ES-I3 (cell line): Measurements from ENCODE around the gene MINDY4B.
"Not testable (repeated sequence)": the region's sequence is repeated elsewhere in the genome, so short reads cannot be mapped to it uniquely, and the experiment has no call there.

ENCODE experiments used
- H3K36me3 ChIP-seq: 2 replicates; pipeline ENCODE4 v1.6.1; 2013; ENCODE audit warnings: mild to moderate bottlenecking, low read length, control low read depth, moderate library complexity; ENCODE audit not compliant: insufficient read depth
- H3K4me1 ChIP-seq: 2 replicates; pipeline ENCODE4 v1.6.1; 2013; ENCODE audit warnings: mild to moderate bottlenecking, control low read depth, low read length; ENCODE audit not compliant: insufficient read depth
- H3K9ac ChIP-seq: 2 replicates; pipeline ENCODE4 v1.6.1; 2013; ENCODE audit warnings: low read depth, mild to moderate bottlenecking, low read length, moderate library complexity
- H3K9me3 ChIP-seq: 2 replicates; pipeline ENCODE4 v1.6.1; 2013; ENCODE audit warnings: mild to moderate bottlenecking, low read length, moderate library complexity; ENCODE audit not compliant: control insufficient read depth, insufficient read depth

MINDY4B gene

GRCh38 chr3:150878996-150879575, 26.2 kb downstream of the MINDY4B start:
- no peaks in the 10 kb centered on the region for H3K9me3 ChIP-seq
- H3K4me1 ChIP-seq = peaks cover 3% of the 10 kb centered on the region; the same call in 1 of the 2 replicates
- no peaks in the 10 kb centered on the region for H3K36me3 ChIP-seq
- H3K9ac ChIP-seq = no peak overlapping the region

- H3K4me1 ChIP-seq = no peaks in the 10 kb centered on the region
- no peaks in the 10 kb centered on the region for H3K9me3 ChIP-seq
- H3K36me3 ChIP-seq = no peaks in the 10 kb centered on the region
- H3K9ac ChIP-seq = no peak overlapping the region
Measured at GRCh38 chr3:150878290-150878689, 26.9 kb downstream of the MINDY4B start.

DNA sequence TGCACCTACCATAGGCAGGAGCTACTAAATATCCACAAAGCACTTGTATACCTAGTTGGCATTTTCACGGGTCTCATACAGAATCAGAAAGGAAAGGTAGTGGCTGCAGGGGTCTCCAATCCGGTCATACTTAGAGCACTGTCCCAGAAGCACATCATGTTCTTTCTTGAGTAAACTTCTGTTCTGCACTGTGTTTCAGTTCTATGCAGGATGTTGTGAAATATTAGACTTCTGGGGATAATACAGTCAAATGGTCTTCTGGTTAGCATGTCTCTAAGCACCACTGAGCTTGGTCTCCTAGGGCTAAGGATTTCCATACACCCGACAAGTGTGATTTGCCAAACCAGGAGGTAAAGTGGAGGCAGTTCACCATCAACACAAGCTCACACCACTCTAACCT, 27.9 kb downstream of the MINDY4B start:
- H3K4me1 ChIP-seq = no peaks in the 10 kb centered on the region
- no peaks in the 10 kb centered on the region for H3K36me3 ChIP-seq
- no peak overlapping the region for H3K9ac ChIP-seq
- no peaks in the 10 kb centered on the region for H3K9me3 ChIP-seq

DNA sequence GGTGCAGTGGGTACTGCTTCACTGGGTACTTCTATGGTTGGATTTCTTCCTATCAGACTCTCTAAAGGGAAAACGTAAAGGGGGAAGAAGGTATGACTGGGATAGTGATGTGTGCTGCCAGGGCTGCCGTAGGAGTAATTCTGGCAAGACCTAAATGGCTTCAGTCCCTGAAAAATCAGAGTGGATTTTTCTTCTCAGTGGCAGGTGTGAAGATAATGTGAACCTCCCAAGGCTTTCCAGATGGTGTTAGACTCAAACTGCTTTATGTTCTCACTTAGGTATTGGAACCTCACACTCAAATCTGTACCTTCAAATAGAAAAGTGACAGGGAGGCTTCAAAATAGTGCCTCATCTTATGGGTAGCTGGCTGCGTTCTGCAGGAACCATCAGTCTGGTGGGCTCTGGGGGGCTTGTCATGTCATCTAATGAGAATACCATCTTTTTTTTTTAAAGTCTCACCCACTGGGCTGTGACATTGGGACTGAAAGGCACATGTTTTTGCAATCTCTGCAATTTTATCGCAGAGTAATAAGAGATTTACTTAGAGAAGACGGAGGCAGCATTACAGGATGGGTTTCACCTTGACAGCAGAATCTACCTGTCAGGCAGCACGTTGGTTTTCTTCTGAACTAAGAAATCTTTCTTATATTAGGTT, 28.5 kb downstream of the MINDY4B start:
- H3K4me1 ChIP-seq = no peaks in the 10 kb centered on the region
- no peaks in the 10 kb centered on the region for H3K36me3 ChIP-seq
- H3K9me3 ChIP-seq = no peaks in the 10 kb centered on the region
- H3K9ac ChIP-seq = no peak overlapping the region

GRCh38 chr3:150875548-150875947, 29.7 kb downstream of the MINDY4B start:
- Histone ChIP-seq H3K4me1 (no peaks in the 10 kb centered on the region; the same call in 1 of the 2 replicates), H3K9me3 (no peaks in the 10 kb centered on the region)

GRCh38 chr3:150874666-150875219, 30.5 kb downstream of the MINDY4B start:
- no peak overlapping the region for H3K9ac ChIP-seq
- no peaks in the 10 kb centered on the region for H3K36me3 ChIP-seq
- H3K4me1 ChIP-seq = no peaks in the 10 kb centered on the region; the same call in 1 of the 2 replicates
- H3K9me3 ChIP-seq = no peaks in the 10 kb centered on the region

More at GRCh38 chr3:150875548-150875947, 29.7 kb downstream of the MINDY4B start:
- no peaks in the 10 kb centered on the region for H3K36me3 ChIP-seq
- no peak overlapping the region for H3K9ac ChIP-seq

DNA sequence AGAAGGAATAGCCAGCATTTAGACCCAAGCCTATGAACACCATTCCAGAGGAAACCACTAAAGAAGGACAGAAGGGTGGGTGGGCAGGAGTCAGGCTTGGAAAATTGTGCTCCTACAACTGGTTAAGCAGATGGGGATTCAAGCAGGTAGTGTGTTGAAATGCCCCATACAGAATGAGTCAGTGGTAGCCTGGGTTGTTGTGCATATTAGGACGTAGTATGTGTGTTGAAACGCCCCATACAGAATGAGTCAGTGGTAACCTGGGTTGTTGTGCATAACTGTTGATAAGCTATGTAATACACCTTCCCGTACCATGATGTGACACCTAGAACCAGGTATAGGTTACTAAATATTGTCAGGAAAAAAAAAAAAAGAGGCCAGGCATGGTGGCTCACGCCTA, 34.0 kb downstream of the MINDY4B start:
- no peaks in the 10 kb centered on the region; the same call in 1 of the 2 replicates for H3K4me1 ChIP-seq
- H3K9ac ChIP-seq = no peak overlapping the region
- no peaks in the 10 kb centered on the region for H3K9me3 ChIP-seq
- no peaks in the 10 kb centered on the region for H3K36me3 ChIP-seq

DNA sequence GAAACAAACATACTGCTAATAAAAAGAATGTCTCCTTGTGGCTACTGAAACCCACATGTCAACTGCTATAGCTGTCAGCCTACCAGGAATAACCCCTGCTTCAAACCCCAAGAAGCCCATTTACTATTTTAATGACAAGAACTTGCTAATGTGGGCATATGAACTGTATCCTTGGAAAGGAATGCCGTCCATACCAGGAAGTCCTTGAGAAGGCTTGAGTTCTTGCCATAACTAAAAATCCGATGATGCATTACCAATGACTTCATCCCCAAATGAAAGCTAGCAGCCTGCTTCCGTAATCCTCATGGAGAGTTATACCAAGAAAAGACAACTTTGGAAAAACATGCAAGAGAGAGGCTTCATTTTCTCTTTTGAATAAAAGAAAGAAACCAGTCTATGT, 34.8 kb downstream of the MINDY4B start:
- Histone ChIP-seq H3K9ac (no peak overlapping the region), H3K9me3 (no peaks in the 10 kb centered on the region), H3K4me1 (no peaks in the 10 kb centered on the region; the same call in 1 of the 2 replicates), H3K36me3 (no peaks in the 10 kb centered on the region)

DNA sequence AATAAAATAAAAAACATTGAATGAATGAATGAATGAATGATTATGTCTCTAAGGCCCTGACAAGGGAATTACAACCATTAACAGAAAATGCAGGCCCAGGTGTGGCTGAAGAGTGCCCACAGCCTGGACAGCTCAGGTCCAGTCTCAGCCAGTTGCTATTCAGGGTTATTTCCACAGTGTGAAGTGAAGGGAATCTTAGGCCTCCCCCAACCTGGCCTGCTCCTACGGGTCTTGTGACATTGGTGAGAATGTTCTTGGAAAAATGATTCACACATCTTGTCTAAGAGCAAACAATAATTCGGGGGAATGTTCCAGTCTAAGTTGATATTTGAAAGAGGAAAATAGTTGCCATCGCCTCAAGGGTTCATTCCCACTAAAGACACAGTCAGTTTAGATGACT, 37.0 kb downstream of the MINDY4B start:
- H3K9me3 ChIP-seq = no peaks in the 10 kb centered on the region
- no peaks in the 10 kb centered on the region; the same call in 1 of the 2 replicates for H3K4me1 ChIP-seq
- no peaks in the 10 kb centered on the region for H3K36me3 ChIP-seq
- no peak overlapping the region for H3K9ac ChIP-seq

DNA sequence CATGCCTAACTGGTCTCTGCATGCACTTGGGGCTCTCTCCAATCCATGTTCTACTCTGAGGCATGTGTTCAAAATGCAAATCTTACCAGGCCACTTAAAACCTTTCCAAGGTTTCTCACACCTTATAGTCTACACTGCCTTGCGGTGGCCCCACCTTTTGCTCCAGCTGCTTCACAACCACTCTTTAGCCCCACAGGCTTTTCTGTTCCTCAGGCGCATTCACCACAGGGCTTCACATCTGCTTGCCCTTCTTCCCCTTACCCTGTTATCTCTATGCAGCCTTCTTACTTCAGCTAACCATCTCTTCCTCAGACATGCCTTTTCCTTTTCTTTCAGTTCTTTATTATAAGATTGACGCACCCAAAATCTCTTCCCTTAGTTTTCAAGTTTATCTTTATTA, 37.8 kb downstream of the MINDY4B start:
- Histone ChIP-seq H3K9ac (no peak overlapping the region), H3K36me3 (no peaks in the 10 kb centered on the region), H3K4me1 (no peaks in the 10 kb centered on the region; the same call in 1 of the 2 replicates), H3K9me3 (no peaks in the 10 kb centered on the region)

DNA sequence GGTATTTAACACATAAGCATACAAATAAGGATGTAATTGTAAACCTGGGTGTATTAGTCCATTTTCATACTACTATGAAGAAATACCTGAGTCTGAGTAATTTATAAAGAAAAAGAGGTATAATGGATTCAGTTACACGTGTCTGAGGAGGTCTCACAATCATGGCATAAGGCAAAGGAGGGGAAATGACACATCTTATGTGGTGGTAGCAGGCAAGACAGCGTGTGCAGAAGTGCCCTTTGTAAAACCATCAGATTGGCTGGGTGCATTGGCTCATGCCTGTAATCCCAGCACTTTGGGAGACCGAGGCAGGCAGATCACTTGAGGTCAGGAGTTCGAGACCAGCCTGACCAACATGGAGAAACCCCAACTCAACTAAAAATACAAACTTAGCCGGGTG, 41.3 kb downstream of the MINDY4B start:
- not testable (repeated sequence) for H3K36me3 ChIP-seq, H3K9me3 ChIP-seq, H3K4me1 ChIP-seq, H3K9ac ChIP-seq

DNA sequence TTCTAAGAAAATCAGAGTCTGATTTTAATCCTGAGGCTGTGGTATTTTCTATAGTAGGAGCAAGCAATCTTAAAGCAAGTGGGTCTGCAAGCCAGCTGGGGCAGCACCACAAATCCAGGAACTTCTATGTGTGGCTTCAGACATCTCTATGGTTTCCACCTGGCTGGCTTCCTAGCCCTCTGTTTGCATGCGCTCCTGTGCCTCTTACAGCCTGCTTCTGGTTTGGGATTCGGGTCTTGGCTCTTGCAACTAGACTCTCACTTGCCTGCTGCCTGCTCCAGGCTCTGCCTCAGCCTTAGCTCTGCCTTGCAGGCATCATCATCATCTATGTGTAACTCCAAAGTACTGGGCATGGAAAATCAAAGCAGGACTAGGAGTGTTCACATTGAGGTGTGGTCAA, 43.4 kb downstream of the MINDY4B start:
- Histone ChIP-seq H3K9ac (no peak overlapping the region), H3K9me3 (no peaks in the 10 kb centered on the region), H3K36me3 (no peaks in the 10 kb centered on the region), H3K4me1 (no peaks in the 10 kb centered on the region)

DNA sequence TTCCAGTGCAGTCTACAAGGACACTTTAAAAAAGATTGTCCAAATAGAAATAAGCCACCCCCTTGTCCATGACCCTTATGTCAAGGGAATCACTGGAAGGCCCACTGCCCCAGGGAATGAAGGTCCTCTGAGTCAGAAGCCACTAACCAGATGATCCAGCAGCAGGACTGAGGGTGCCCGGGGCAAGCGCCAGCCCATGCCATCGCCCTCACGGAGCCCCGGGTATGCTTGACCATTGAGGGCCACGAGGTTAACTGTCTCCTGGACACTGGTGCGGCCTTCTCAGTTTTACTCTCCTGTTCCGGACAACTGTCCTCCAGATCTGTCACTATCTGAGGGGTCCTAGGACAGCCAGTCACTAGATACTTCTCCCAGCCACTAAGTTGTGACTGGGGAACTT, 47.3 kb downstream of the MINDY4B start:
- H3K36me3 ChIP-seq, H3K9ac ChIP-seq, H3K4me1 ChIP-seq, H3K9me3 ChIP-seq: not testable (repeated sequence)

DNA sequence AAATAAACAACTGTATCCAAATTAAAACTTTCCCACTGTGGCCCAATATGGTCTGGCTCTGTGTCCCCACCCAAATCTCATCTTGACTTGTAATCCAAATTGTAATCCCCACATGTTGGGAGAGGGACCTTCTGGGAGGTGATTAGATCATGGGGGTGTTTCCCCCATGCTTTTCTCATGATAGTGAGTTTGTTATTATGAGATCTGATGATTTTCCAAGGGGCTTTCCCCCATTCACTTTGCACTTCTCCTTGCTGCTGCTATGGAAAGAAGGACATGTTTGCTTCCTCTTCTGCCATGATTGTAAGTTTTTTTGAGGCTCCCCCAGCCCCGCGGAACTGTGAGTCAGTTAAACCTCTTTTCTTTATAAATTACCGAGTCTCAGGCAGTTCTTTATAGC, 55.0 kb downstream of the MINDY4B start:
- Histone ChIP-seq H3K9me3 (no peaks in the 10 kb centered on the region), H3K36me3 (no peaks in the 10 kb centered on the region), H3K4me1 (no peaks in the 10 kb centered on the region), H3K9ac (no peak overlapping the region)

DNA sequence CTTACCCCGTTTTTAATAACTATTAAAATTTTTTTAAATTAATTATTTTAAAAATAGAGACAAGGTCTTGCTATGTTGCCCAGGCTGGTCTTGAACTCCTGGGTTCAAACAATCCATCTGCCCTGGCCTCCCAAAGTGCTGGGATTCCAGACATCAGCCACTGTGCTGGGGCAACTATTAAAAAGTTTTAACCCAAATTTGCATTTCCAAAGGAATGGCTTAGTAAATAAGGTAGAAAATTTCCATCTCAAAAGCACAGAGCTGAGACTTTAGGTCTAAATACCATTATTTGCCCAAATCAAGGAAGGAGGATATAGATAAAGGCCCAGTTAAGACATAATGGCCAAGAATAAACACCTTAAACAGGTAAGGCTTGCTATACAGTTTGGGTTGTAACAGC, 56.4 kb downstream of the MINDY4B start:
- H3K9me3 ChIP-seq = no peaks in the 10 kb centered on the region
- no peak overlapping the region for H3K9ac ChIP-seq
- H3K4me1 ChIP-seq = peaks cover 10% of the 10 kb centered on the region; the same call in 1 of the 2 replicates
- H3K36me3 ChIP-seq = no peaks in the 10 kb centered on the region
